Endothelial cell of umbilical vein (primary cell): ENCODE data around the gene UROD. TPM values are rescaled to one million over a fixed set of nuclear protein-coding genes. Genes with fewer than 3 reads are reported as not detected.
"Not testable (repeated sequence)": the region's sequence is repeated elsewhere in the genome, so short reads cannot be mapped to it uniquely, and the experiment has no call there.

Source experiments
- BruUV-seq: library from RNA; stranded (reverse); fragments of 400-500 nt; replicated peaks from 2 replicates; lab custom pipeline; 2021; lab: Mats Ljungman, UMichigan
- CTCF ChIA-PET: fragments of 300-600, 350-600 bp; sonication (Branson Sonifier 250); formaldehyde crosslinking; loops from one replicate; lab custom pipeline; 2021; ENCODE audit warnings: antibody characterized with exemption, inconsistent platforms; lab: Charles Lee
- POLR2A ChIA-PET: fragments of 300-600, 350-600 bp; sonication (Branson Sonifier 250); formaldehyde crosslinking; loops from one replicate; lab custom pipeline; 2021; ENCODE audit warnings: antibody characterized with exemption, inconsistent platforms; lab: Charles Lee
- DNase-seq: peaks from one replicate; pipeline ENCODE4 v3.0.0-alpha.2; 2011; ENCODE audit warnings: low read depth, low spot score
- FAIRE-seq: peaks from 2 replicates; lab custom pipeline; 2011; peaks lifted over from hg19 to GRCh38; lab: Jason Lieb, UNC
- H2AFZ ChIP-seq: 2 replicates; pipeline ENCODE4 v1.6.0; 2012; ENCODE audit warnings: low read depth, low read length, control low read depth, inconsistent platforms
- H3K27ac ChIP-seq: 2 replicates; pipeline ENCODE4 v1.5.1; 2011; ENCODE audit warnings: low read depth, mild to moderate bottlenecking, control low read depth, low read length, moderate library complexity; ENCODE audit not compliant: insufficient read depth
- H3K27me3 ChIP-seq, 2 experiments: 2 replicates each; pipeline versions ENCODE4 v1.6.0 to v1.6.1; 2011; ENCODE audit warnings: low read length in 2 of 2, mixed read lengths in 1 of 2; ENCODE audit not compliant: control insufficient read depth in 2 of 2, insufficient read depth in 2 of 2
- H3K36me3 ChIP-seq, 2 experiments: 2 replicates in 1 of 2; 3 replicates in 1 of 2; pipeline ENCODE4 v1.5.1; 2011; ENCODE audit warnings: low read length in 2 of 2, mild to moderate bottlenecking in 1 of 2, moderate library complexity in 1 of 2; ENCODE audit not compliant: control insufficient read depth in 2 of 2, insufficient read depth in 2 of 2; ENCODE audit errors: extremely low read depth in 1 of 2
- H3K4me1 ChIP-seq: 3 replicates; pipeline ENCODE4 v1.5.1; 2011; ENCODE audit warnings: mild to moderate bottlenecking, low read length; ENCODE audit not compliant: control insufficient read depth, insufficient read depth; ENCODE audit errors: extremely low read depth
- H3K4me2 ChIP-seq: 2 replicates; pipeline ENCODE4 v1.6.1; 2011; ENCODE audit warnings: low read length, control low read depth, mixed read lengths; ENCODE audit not compliant: insufficient read depth
- H3K4me3 ChIP-seq, 3 experiments: fragments of 200-600 bp in 1 of 3; sonication (generic), shearing (Covaris generic) in 1 of 3; replicated peaks in 1 of 3; 2 replicates each; pipeline ENCODE4 v1.5.1; 2011 to 2016; ENCODE audit warnings: control low read depth in 3 of 3, low read length in 3 of 3, mild to moderate bottlenecking in 2 of 3, inconsistent platforms in 1 of 3, low read depth in 1 of 3, moderate library complexity in 1 of 3; ENCODE audit not compliant: insufficient read depth in 1 of 3
- H3K79me2 ChIP-seq: 2 replicates; pipeline ENCODE4 v1.6.0; 2012; ENCODE audit warnings: low read length, inconsistent platforms; ENCODE audit not compliant: control insufficient read depth, insufficient read depth
- H3K9ac ChIP-seq: replicated peaks from 2 replicates; pipeline ENCODE3; 2011; ENCODE audit warnings: low read length, control low read depth; ENCODE audit not compliant: insufficient read depth; ENCODE audit errors: extremely low read depth
- H3K9me1 ChIP-seq: replicated peaks from 3 replicates; pipeline ENCODE4 v1.6.0; 2011; ENCODE audit warnings: mild to moderate bottlenecking, low read length; ENCODE audit not compliant: control insufficient read depth, insufficient read depth; ENCODE audit errors: extremely low read depth
- H3K9me3 ChIP-seq: replicated peaks from 2 replicates; pipeline ENCODE4 v1.5.1; 2012; ENCODE audit warnings: low read length, inconsistent platforms; ENCODE audit not compliant: control insufficient read depth, insufficient read depth
- H4K20me1 ChIP-seq: replicated peaks from 2 replicates; pipeline ENCODE3; 2011; ENCODE audit warnings: mild to moderate bottlenecking, low read length; ENCODE audit not compliant: control insufficient read depth, insufficient read depth; ENCODE audit errors: extremely low read depth
- GATA2 ChIP-seq: IDR thresholded peaks from 2 replicates; pipeline ENCODE4 v1.7.0; 2011; ENCODE audit warnings: low read depth, mild to moderate bottlenecking, moderate library complexity, mixed read lengths, low read length; ENCODE audit not compliant: insufficient read length, insufficient read depth
- MYC ChIP-seq: IDR thresholded peaks from one replicate; pipeline ENCODE4 v1.6.1; 2011; ENCODE audit warnings: mild to moderate bottlenecking, low read depth, low read length
- POLR2A ChIP-seq: IDR thresholded peaks from 2 replicates; pipeline ENCODE4 v1.6.1; 2012; ENCODE audit warnings: low read depth, mild to moderate bottlenecking, control low read depth, low read length
- POLR2AphosphoS5 ChIP-seq: IDR thresholded peaks from 2 replicates; pipeline ENCODE4 v1.6.1; 2012; ENCODE audit warnings: low read depth, mild to moderate bottlenecking, control low read depth, low read length, moderate library complexity; ENCODE audit not compliant: insufficient read depth
- dilution Hi-C: fragments of 300-500 bp; cut with MboI; formaldehyde crosslinking; loops from one replicate; pipeline ENCODE4 v1.15.0; 2019; ENCODE audit warnings: low sequenced_read_pairs; ENCODE audit not compliant: extremely low pct_ligation_motif_present
- intact Hi-C: fragments of 100-400 bp; cut with micrococcal nuclease; formaldehyde crosslinking; loops from one replicate; pipeline ENCODE4 v1.10.0; 2022
- polyA plus RNA-seq, 4 experiments: library from polyadenylated mRNA; depleted of rRNA in 3 of 4; stranded (reverse) in 3 of 4; unstranded in 1 of 4; fragments of >200 nt; gene quantifications; 2 replicates each; pipeline versions ENCODE4 v1.2.1 to v1.2.3, GENCODE V29; 2011 to 2012; ENCODE audit warnings: missing spikeins in 1 of 4
- total RNA-seq: library from RNA; stranded (reverse); gene quantifications from 2 replicates; pipeline ENCODE4 v1.2.3, GENCODE V29; 2021

The UROD gene
- total and polyA plus RNA-seq, 2 donors (not counting 3 experiments of a cell fraction or from before 2014, with no cell fraction given), result 192 to 636 TPM

DNA sequence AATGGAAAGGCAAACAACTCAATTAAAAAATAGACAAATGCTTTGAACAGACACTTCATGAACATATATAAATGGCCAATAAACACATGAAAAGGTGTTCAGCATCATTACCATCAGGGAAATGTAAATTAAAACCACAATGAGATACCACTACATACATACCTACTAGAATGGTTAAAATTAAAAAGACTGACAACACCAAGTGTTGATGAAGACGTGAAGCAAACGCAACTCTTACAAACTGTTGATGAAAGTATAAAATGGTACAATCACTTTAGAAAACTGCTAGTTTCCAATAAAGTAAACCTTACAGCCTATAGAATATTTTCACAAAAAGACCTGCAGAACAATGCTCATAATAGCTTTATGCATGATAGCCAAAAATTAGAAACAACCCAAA lies 35.8 kb upstream of the UROD start:
- dilution Hi-C loops (no loop called here), intact Hi-C loops (no loop called here)
- CTCF ChIA-PET, result no interaction called here
- Histone ChIP-seq H3K4me2 (no peak overlapping the region), H3K4me1 (peaks cover 2% of the 10 kb centered on the region), H3K27me3 (no peaks in the 10 kb centered on the region), H3K79me2 (no peaks in the 10 kb centered on the region), H3K27ac (no peak overlapping the region), H3K9ac (no peak overlapping the region), H3K4me3 (no peak overlapping the region), H3K9me3 (no peaks in the 10 kb centered on the region), H3K9me1 (no peaks in the 10 kb centered on the region), H4K20me1 (no peaks in the 10 kb centered on the region), H3K36me3 (peaks cover 0 to 4% of the 10 kb centered on the region in 2 experiments), H2AFZ (no peak overlapping the region)
- no peak for FAIRE-seq
- no TSS peak for BruUV-seq
- POLR2A ChIA-PET, result interaction anchor here (0.6 kb wide), 1 partner anchor 18 kb away, joined by 3 read pairs; no protein-coding TSS in a partner anchor
- TF ChIP-seq POLR2AphosphoS5 (no peak), MYC (no peak), POLR2A (no peak), GATA2 (no peak)
- no peak for DNase-seq

GRCh38 chr1:44977372-44977771 lies 34.7 kb upstream of the UROD start:
- H3K9ac ChIP-seq, POLR2A ChIA-PET, intact Hi-C loops, H3K4me3 ChIP-seq, FAIRE-seq, H2AFZ ChIP-seq, H3K27ac ChIP-seq, H3K4me1 ChIP-seq, H3K27me3 ChIP-seq, BruUV-seq, H3K9me1 ChIP-seq, H3K4me2 ChIP-seq, H3K79me2 ChIP-seq, H3K9me3 ChIP-seq, H3K36me3 ChIP-seq, DNase-seq, dilution Hi-C loops, H4K20me1 ChIP-seq, CTCF ChIA-PET: not testable (repeated sequence)
